Measurements from ENCODE around the gene NUP210.

The NUP210 gene

GRCh38 chr3:13359916-13360315 is 60.2 kb downstream of the NUP210 start:
- Histone ChIP-seq H3K9ac (ENCODE audit: insufficient read length, low read depth) (no peak overlapping the region), H3K9me3 (ENCODE audit: insufficient read depth, low read length) (no peaks in the 10 kb centered on the region), H3K27me3 (ENCODE audit: insufficient read depth, insufficient read length) (no peaks in the 10 kb centered on the region), H3K4me3 (ENCODE audit: insufficient read length, low read depth) (no peak overlapping the region), H3K4me1 (ENCODE audit: insufficient read depth, insufficient read length) (peaks cover 15% of the 10 kb centered on the region), H3K36me3 (ENCODE audit: insufficient read depth, insufficient read length, low read length) (peaks cover 32% of the 10 kb centered on the region)
- TF ChIP-seq ZNF274 (IDR thresholded peaks at IDR 0.05; ENCODE audit: low read depth, low read length) (no peak), YY1 (IDR thresholded peaks at IDR 0.05; ENCODE audit: insufficient read depth, insufficient read length) (no peak), SUZ12 (IDR thresholded peaks at IDR 0.05; ENCODE audit: extremely low read depth, insufficient read depth, insufficient read length) (no peak)
- no peak for DNase-seq (ENCODE audit: low read depth, low spot score)

DNA sequence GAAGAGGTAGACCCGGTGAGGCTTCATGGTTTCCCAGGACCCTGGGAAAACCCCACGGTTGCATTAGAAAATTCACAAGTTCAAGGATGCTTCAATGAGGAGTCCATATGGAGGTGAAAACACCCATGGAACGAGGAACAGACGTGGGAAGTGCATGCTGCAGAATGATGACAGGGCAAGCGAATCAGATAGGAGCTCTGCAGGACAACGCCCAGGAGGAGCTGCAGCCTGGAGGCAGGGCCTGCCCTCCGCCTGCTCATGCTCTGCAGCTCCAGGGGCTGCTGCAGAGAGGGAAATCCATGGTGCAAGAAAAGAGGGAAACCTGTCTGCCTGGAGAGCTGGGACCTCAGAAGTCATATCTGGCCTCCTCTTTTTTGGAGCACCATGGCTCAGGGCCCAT is 61.5 kb downstream of the NUP210 start:
- peaks cover 16% of the 10 kb centered on the region for H3K4me1 ChIP-seq (ENCODE audit: insufficient read depth, insufficient read length)

GRCh38 chr3:13358051-13358450 is 62.1 kb downstream of the NUP210 start:
- Histone ChIP-seq H3K9ac (ENCODE audit: insufficient read length, low read depth) (no peak overlapping the region), H3K9me3 (ENCODE audit: insufficient read depth, low read length) (no peaks in the 10 kb centered on the region), H3K4me3 (ENCODE audit: insufficient read length, low read depth) (no peak overlapping the region), H3K27me3 (ENCODE audit: insufficient read depth, insufficient read length) (no peaks in the 10 kb centered on the region), H3K4me1 (ENCODE audit: insufficient read depth, insufficient read length) (peaks cover 16% of the 10 kb centered on the region), H3K36me3 (ENCODE audit: insufficient read depth, insufficient read length, low read length) (peaks cover 40% of the 10 kb centered on the region)
- TF ChIP-seq ZNF274 (IDR thresholded peaks at IDR 0.05; ENCODE audit: low read depth, low read length) = no peak
- no peak for DNase-seq (ENCODE audit: low read depth, low spot score)

More for the DNA sequence above, 61.5 kb downstream of the NUP210 start:
- H3K27me3 ChIP-seq (ENCODE audit: insufficient read depth, insufficient read length) = no peaks in the 10 kb centered on the region
- no peak overlapping the region for H3K4me3 ChIP-seq (ENCODE audit: insufficient read length, low read depth)
- peaks cover 35% of the 10 kb centered on the region for H3K36me3 ChIP-seq (ENCODE audit: insufficient read depth, insufficient read length, low read length)
- no peak overlapping the region for H3K9ac ChIP-seq (ENCODE audit: insufficient read length, low read depth)
- TF ChIP-seq YY1 (IDR thresholded peaks at IDR 0.05; ENCODE audit: insufficient read depth, insufficient read length) = no peak
- TF ChIP-seq ZNF274 (IDR thresholded peaks at IDR 0.05; ENCODE audit: low read depth, low read length) = no peak
- no peak for TF ChIP-seq SUZ12 (IDR thresholded peaks at IDR 0.05; ENCODE audit: extremely low read depth, insufficient read depth, insufficient read length)
- DNase-seq (ENCODE audit: low read depth, low spot score) = no peak
- no peaks in the 10 kb centered on the region for H3K9me3 ChIP-seq (ENCODE audit: insufficient read depth, low read length)

GRCh38 chr3:13357074-13357473 is 63.0 kb downstream of the NUP210 start:
- H3K9me3 ChIP-seq (ENCODE audit: insufficient read depth, low read length) = no peaks in the 10 kb centered on the region
- no peak overlapping the region for H3K9ac ChIP-seq (ENCODE audit: insufficient read length, low read depth)
- TF ChIP-seq ZNF274 (IDR thresholded peaks at IDR 0.05; ENCODE audit: low read depth, low read length) (no peak), YY1 (IDR thresholded peaks at IDR 0.05; ENCODE audit: insufficient read depth, insufficient read length) (no peak), SUZ12 (IDR thresholded peaks at IDR 0.05; ENCODE audit: extremely low read depth, insufficient read depth, insufficient read length) (no peak)
- no peak for DNase-seq (ENCODE audit: low read depth, low spot score)
- H3K27me3 ChIP-seq (ENCODE audit: insufficient read depth, insufficient read length) = no peaks in the 10 kb centered on the region
- no peak overlapping the region for H3K4me3 ChIP-seq (ENCODE audit: insufficient read length, low read depth)
- peaks cover 20% of the 10 kb centered on the region for H3K4me1 ChIP-seq (ENCODE audit: insufficient read depth, insufficient read length)
- peaks cover 44% of the 10 kb centered on the region for H3K36me3 ChIP-seq (ENCODE audit: insufficient read depth, insufficient read length, low read length)

GRCh38 chr3:13353936-13354542 is 66.1 kb downstream of the NUP210 start:
- peak overlapping the region; percentile 43 for H3K9ac ChIP-seq (ENCODE audit: insufficient read length, low read depth)

GRCh38 chr3:13353506-13353905 is 66.6 kb downstream of the NUP210 start:
- TF ChIP-seq ZNF274 (IDR thresholded peaks at IDR 0.05; ENCODE audit: low read depth, low read length) (no peak), YY1 (IDR thresholded peaks at IDR 0.05; ENCODE audit: insufficient read depth, insufficient read length) (no peak), SUZ12 (IDR thresholded peaks at IDR 0.05; ENCODE audit: extremely low read depth, insufficient read depth, insufficient read length) (no peak)
- H3K9ac ChIP-seq (ENCODE audit: insufficient read length, low read depth) = no peak overlapping the region
- H3K4me3 ChIP-seq (ENCODE audit: insufficient read length, low read depth) = no peak overlapping the region

More at GRCh38 chr3:13353936-13354542, 66.1 kb downstream of the NUP210 start:
- Histone ChIP-seq H3K9me3 (ENCODE audit: insufficient read depth, low read length) (no peaks in the 10 kb centered on the region), H3K4me3 (ENCODE audit: insufficient read length, low read depth) (no peak overlapping the region), H3K27me3 (ENCODE audit: insufficient read depth, insufficient read length) (no peaks in the 10 kb centered on the region), H3K4me1 (ENCODE audit: insufficient read depth, insufficient read length) (peaks cover 28% of the 10 kb centered on the region), H3K36me3 (ENCODE audit: insufficient read depth, insufficient read length, low read length) (peaks cover 35% of the 10 kb centered on the region)
- DNase-seq (ENCODE audit: low read depth, low spot score) = no peak
- no peak for TF ChIP-seq SUZ12 (IDR thresholded peaks at IDR 0.05; ENCODE audit: extremely low read depth, insufficient read depth, insufficient read length)
- no peak for TF ChIP-seq ZNF274 (IDR thresholded peaks at IDR 0.05; ENCODE audit: low read depth, low read length)
- TF ChIP-seq YY1 (IDR thresholded peaks at IDR 0.05; ENCODE audit: insufficient read depth, insufficient read length) = no peak

GRCh38 chr3:13352621-13353131 is 67.4 kb downstream of the NUP210 start:
- H3K36me3 ChIP-seq (ENCODE audit: insufficient read depth, insufficient read length, low read length) = peaks cover 28% of the 10 kb centered on the region
- H3K9ac ChIP-seq (ENCODE audit: insufficient read length, low read depth) = no peak overlapping the region
- H3K4me1 ChIP-seq (ENCODE audit: insufficient read depth, insufficient read length) = peaks cover 36% of the 10 kb centered on the region
- no peak for DNase-seq (ENCODE audit: low read depth, low spot score)
- TF ChIP-seq SUZ12 (IDR thresholded peaks at IDR 0.05; ENCODE audit: extremely low read depth, insufficient read depth, insufficient read length) (no peak), YY1 (IDR thresholded peaks at IDR 0.05; ENCODE audit: insufficient read depth, insufficient read length) (no peak), ZNF274 (IDR thresholded peaks at IDR 0.05; ENCODE audit: low read depth, low read length) (no peak)
- no peak overlapping the region for H3K4me3 ChIP-seq (ENCODE audit: insufficient read length, low read depth)
- H3K9me3 ChIP-seq (ENCODE audit: insufficient read depth, low read length) = no peaks in the 10 kb centered on the region
- H3K27me3 ChIP-seq (ENCODE audit: insufficient read depth, insufficient read length) = no peaks in the 10 kb centered on the region

More at GRCh38 chr3:13353506-13353905, 66.6 kb downstream of the NUP210 start:
- H3K4me1 ChIP-seq (ENCODE audit: insufficient read depth, insufficient read length) = peaks cover 29% of the 10 kb centered on the region
- H3K27me3 ChIP-seq (ENCODE audit: insufficient read depth, insufficient read length) = no peaks in the 10 kb centered on the region
- no peaks in the 10 kb centered on the region for H3K9me3 ChIP-seq (ENCODE audit: insufficient read depth, low read length)
- H3K36me3 ChIP-seq (ENCODE audit: insufficient read depth, insufficient read length, low read length) = peaks cover 35% of the 10 kb centered on the region
- DNase-seq (ENCODE audit: low read depth, low spot score) = no peak
